Stimulated activated CD4-positive, alpha-beta T cell treated with anti-CD3 and anti-CD28 coated beads, Interleukin-15, amount 100 ng/mL, for 48 hours (primary cell): ENCODE results near the gene KLHL6.

Source experiments
- DNase-seq, 2 donors: peaks; one replicate each; pipeline ENCODE4 v3.0.0-alpha.2; 2020; ENCODE audit warnings: low read depth in 2 of 2

KLHL6 gene

DNA sequence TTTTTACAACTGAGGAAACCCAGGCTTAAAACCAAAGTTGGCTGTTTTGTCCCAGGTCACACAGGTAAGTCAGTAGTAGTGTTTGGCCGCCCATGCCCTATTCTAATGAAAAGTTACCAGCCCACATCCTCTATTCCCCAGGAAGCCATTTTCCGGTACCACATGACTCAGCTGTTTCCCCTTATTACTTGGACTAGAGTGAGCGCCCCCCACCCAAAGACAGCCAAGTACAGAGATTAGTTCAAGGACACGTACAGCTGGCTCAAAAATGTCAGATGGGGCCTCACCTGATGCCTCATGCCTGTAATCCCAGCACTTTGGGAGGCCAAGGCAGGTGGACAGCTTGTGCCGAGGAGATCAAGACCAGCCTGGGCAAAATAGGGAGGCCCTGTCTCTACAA is 8.5 kb upstream of the KLHL6 start:
- DNase-seq: no peak

DNA sequence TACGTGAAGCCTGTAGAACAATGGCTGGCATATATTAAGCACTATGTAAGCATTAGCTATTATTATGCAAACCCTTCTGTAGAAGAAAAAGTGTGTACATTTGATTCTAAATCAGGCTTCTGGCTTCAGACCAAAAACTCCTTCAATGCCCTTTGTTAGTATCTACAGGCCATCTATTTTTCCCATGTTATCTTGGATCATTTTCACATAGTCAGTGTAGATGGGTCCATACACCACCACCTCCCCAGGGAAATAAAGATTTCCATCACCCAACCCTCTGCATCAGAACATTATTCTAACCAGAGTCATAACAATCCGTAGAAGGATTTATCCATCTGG is 8.0 kb upstream of the KLHL6 start:
- no peak for DNase-seq

DNA sequence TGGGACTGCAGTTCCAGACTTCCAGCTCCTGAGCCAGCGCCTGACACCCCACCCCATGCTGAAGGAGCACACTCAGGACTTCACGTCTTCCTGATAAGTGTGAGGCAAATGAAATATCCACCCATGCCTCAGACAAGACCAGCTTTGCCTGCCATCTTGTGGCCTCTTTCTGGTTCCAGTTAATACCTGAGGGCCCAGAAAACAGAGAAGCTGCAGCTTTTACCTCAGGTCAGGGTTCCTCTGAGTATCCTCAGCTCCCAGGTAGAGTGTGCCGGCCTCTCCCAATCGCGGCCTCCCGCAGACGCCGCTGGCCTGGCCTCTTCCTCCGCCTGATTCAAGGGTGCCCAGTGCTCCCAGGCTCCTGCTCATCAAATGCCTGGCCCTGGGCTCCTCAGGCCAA is 5.1 kb upstream of the KLHL6 start:
- DNase-seq: no peak

DNA sequence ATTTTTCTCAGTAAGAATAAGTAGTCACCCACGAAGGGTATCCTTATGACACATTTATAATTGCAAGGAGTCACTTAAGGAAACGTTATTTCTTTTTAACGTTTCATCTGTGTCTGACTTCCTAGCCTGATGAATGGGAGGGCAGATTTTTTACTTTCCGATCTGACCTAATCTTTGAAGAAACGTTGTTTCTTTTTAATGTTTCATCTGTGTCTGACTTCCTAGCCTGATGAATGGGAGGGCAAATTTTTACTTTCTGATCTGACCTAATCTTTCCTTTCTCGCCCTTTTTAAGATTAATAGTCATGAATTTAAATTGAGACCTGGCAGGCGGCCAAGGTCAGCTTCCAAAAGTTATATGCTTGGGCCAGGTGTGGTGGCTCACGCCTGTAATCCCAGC is 3.0 kb upstream of the KLHL6 start:
- DNase-seq: no peak

DNA sequence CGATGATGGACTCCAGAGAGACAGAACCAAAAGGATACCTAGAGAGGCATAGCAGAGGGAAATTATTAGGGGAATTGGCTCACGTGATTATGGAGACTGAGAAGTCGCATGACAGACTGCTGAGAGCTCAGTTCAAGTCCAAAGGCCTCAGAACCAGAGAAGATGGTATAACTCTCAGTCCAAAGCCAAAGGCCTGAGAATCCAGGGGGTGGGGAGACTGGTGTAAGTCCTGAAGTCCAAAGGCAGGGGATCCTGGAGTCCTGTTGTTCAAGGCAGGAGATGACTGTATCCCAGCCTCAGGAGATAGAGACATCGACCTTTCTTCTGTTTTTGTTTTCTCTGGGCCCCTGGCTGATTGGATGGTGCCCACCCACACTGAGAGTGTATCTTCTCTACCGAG is 1.2 kb upstream of the KLHL6 start:
- DNase-seq: no peak

DNA sequence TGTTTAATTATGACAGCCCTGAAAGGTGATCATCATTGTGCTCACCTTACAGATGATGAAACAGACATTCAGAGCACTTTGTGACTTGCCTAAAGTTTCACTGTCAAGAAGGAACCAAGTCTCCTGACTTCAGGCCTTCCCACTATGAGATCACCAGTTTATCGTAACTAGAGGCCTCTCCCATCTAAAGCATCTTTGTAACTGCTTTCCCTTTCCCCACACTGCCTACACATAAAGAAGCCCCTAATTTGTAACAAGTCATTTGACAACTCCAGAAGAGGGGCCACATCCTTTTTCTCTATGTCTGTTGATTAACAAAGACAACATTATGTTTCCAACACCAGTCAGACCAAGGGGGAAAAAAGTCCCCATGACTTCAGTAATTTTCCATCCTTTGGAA is 1.1 kb downstream of the KLHL6 start:
- DNase-seq: no peak

DNA sequence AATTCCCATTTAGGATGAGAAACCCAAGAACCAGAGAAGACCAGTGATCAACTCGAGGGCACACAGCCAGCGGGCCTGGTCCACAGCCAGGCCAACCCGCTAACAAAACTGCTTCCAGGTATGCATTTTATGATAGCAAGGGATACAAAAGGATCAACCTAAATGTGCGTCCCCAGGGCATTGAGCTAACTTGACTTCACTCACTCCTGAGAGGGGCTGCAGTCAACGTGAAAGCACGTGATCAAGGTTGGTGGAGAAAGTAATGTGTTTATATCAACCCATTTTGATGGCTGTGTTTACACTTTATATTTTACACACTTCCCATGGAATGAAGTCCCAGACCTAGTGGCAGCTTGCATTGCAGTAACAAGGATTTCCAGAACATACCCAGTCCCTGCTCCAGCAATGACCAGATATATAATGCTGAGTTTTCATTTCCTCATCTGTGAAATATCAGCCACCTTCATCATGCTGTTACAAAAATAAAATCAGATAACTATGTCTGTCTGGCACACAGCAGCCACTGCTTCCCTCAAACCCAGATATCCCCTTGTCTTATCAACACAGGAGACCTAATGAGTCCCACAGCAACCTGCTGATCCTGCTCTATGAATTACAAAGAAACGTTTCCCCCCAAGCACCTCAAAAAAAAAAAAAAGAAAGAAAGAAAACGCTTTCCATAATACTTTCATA is 2.0 kb downstream of the KLHL6 start:
- DNase-seq: no peak

DNA sequence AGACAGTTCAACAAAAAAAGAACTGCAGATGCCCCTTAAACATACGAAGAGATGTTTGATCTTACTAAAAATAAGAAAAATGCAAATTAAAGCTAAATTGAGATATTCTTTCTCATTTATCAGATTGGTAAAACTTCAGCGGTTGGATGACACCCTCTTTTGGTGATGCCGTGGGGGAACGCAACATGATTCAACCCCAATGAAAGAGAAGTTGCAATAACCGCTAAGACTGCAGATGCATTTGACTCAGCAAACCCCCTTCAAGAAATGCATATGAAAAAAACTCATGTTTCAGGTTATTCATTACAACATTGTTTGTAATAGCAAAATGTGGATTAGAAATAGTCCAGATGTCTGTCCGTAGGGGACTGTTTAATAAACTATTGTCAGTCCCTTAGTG is 3.6 kb downstream of the KLHL6 start:
- DNase-seq: peak; percentile 30 to 48

DNA sequence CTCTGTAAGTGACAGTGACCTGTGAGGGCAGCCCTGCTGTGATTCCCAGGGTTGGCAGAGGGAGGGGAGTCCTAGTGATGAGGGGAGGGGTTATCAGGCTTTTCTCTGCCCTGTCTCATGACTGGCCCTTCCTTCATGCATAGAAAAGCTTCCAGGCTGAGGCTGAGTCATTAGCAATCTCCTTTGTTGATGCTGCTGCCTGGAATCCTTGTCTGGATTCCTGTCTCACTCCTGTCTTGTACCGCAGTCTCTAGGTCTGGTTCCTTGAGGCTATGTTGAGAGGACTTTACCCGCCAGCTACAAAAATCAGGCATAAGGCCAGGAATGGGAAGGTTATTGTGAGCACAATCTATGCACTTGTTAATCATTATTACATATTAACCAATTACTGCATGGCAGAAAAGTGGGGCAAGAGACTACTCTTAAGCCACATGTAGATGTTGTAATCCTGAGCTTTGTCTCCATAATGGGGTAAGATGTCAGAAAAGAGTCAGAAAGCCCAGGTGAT is 7.2 kb downstream of the KLHL6 start:
- no peak for DNase-seq

DNA sequence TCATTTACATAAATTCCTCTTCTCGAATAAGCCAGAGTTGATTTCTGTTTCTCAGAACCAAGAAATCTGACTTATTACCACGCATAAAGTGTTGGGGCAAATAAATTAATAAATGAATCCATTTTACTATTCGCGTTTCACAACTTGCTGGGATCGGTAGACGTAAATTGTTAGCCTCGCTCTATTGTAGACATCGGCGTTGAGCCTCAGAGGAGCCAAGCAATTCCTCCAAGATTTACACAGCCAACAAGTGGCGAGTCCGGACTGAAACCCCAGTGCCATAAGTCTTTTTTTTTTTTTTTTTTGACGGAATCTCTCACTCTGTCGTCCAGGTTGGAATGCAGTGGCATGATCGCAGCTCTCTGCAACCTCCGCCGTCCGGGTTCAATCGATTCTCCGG is 8.9 kb downstream of the KLHL6 start:
- no peak for DNase-seq

DNA sequence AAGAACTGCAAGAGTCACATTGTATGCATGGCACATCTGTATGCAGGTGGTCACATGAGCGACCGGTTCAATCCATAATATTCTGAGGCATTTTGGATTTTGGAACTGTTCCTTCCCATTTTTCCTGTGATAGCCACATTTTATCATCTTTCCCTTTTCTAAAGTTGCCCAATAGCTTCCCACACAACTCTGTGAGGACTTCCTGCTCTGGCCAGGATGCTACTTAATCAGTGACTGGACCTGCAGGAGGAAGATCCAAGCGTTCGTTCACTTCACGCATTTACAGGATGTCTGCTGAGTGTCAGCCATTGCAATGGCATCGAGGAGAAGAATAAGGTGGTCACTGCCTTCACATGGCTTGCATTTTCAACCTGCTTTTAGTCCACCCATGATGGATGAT is 9.8 kb downstream of the KLHL6 start:
- DNase-seq: no peak

DNA sequence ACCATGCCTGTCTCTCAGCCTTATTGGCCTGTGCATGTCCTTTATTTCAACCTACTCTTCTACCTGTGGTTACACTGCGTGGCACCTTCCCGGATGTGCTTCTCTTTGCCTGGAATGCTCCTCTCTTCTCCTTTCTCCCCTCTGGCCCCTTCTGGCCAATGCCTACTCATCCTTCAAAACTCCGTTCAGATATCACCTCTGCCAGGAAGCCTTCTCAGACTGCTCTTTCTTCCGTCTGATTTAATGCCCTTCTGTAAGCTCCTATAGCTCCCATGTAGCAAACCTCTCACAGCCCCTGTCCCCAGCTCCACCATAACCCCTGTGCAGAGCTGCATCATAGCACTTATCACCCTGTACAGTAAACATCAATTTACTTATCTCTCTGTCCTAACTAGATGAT is 13.2 kb downstream of the KLHL6 start:
- no peak for DNase-seq

DNA sequence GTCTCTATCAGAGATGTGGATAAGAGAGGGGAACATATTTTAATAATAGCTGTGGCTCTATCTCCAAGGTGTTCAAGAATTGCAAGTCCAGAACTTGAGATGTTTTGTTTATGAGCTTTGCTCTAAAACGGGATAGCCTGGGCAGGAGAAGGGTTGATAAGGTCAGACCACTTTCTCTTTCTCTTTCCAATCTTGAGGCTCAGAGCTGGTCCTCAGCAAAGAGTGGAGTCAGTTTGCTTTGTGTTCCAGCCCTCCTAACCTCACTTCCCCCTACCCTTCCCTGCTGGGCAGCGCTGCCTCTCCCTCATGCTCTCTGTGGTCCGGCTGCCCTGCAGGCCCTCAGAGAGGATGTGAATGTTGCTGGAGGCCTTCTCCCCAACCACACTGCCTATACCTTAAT is 13.8 kb downstream of the KLHL6 start:
- no peak for DNase-seq

DNA sequence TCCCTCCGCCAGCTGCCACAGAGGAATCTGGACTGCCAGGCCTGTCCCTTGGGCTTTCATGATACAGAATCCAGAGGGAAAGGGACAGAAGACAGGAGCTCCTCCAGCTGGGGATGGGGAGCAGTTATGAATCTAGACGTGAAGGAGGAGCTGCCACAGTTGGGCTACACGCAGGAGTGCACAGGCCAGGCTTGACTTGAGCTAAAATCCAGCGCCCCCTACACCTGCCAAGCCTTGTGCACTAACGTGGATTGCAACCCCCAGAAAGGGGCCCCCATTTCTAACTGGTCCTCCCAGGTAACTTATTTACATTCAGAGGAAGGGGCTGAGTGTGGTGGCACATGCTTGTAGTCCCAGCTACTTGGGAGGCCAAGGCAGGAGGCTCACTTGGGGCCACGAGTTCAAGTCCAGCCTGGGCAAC is 14.3 kb downstream of the KLHL6 start:
- DNase-seq: no peak

DNA sequence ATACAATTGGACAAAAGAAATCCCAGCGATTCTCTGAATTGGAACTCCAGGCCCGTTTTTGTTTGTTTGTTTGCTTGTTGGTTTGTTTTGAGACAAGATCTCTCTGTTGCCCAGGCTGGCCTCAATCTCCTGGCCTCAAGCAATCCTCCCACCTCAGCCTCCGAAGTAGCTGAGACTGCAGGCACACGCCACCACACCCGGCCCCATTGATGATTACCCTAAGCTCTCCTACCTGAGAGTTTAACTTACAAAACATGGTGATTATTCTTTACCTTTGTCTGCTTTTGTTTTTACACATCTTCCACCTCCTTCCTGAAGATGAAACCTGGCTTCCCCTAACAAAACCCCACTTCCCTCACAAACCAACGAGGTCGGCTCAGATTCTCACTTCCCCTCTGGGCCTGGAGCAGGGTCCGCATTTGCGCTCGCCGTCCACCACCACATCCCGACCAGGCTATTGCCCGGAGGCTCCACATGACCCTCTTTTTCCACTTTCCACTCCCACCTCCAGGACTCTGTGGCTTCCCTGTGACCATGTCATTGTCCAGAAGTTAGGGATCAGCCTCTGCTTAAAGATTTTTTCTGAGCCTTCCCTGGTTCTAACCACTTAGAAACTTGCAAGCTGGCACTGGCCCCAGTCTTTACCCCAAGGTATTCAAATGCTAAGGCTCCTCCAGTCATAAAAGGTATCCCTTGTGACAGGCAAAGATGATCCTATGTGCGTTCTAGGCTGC is 14.8 kb downstream of the KLHL6 start:
- DNase-seq: no peak

DNA sequence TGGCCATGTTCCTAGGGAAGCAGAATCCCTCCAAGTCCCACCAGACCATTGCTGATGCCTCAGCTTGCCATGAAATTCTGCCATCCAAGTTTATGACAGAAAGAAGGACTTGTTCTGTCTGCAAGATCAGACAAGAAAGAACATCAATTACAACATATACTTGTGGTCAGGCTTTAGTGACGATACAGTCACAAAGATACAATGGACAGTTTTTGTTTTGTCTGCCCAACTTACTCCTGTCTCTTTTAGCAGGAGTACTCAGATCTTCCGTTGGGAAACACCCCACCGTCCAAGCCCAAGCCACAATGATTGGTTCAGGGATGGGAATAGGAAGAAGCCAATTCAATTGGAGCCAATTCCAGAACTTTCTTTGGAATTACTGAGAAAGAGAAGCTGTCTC is 15.7 kb downstream of the KLHL6 start:
- DNase-seq: no peak

DNA sequence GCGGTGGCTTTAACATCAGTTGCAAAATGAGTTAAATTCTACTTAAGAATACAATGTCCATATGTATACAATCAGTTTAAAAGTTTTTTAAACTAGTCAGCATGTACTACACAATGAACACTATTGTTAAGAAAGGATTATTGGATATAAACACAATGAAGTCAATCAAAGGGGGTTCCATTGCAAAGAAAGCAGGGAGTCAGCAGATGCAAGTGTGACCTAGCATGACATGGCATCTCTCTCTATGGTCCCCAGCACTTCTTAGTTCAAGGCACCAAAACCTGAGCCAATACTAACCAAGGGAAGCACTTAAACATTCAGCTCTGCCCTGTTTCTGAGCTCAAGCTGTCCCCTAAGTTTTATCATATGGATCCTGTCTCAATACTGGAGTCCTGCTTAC is 17.0 kb downstream of the KLHL6 start:
- DNase-seq: no peak

DNA sequence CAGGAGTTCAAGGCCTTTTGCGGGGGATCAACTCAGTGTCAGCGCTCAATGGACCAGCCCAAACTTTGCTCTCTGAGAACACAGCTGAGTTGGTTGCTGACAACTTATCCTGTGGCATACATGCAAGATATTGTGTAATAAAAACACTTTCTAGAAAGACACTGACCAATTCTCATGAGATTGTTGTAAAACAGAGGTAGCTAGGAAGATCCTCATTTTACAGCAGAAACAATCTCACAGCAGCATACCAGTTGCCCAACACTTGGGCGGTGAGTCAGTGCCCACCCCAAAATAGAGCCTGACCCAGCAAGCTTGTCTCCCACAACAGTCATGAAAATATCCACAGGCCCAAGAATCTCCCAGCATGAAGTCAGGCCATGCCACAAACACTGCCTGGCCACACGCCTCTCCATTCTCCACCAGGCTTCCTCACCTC is 18.2 kb downstream of the KLHL6 start:
- DNase-seq: no peak

DNA sequence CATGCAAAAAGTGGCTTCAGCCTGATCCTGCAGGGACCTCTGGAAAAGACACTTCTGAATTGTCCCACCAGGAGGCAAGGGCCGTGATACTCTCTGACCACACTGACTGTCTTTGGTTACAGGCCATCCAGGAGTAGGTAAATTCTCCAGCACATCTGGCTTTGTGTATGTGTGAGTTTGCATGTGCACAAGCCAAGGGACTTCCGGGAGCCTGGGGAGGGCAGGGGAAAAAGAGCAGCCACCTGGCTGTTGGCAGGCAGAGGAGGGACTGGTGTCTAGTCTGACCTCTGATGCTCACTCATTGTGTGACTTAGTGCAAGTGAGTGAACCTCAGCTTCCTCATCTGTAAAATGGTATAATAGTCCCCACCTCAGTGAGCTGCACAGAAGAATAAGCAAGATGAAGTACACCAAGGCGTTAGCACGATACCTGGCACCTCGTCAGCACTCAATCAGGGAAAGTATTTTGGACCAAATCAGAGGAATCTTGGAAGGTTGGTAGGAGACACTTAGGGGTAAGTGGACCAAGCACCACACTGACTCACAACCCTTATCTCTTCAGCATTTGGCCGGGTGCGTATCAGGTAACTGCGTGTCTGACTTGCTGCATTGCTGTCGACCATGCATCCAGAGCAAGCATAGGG is 19.1 kb downstream of the KLHL6 start:
- DNase-seq: no peak

DNA sequence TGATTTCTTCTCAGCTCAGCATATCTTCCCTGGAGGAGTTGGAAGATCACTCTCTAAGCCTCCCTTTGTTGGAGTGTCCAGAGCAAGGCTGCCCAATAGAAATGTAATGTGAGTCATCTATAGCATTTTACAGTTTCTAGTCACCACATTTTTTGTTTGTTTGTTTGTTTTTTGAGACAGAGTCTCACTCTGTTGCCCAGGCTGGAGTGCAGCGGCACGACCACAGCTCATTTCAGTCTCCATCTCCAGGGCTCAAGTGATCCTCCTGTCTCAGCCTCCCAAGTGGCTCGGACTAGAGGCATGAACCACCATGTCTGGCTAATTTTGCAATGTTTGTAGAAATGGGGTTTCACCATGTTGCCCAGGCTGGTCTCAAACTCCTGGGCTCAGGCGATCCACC is 21.3 kb downstream of the KLHL6 start:
- DNase-seq: no peak

DNA sequence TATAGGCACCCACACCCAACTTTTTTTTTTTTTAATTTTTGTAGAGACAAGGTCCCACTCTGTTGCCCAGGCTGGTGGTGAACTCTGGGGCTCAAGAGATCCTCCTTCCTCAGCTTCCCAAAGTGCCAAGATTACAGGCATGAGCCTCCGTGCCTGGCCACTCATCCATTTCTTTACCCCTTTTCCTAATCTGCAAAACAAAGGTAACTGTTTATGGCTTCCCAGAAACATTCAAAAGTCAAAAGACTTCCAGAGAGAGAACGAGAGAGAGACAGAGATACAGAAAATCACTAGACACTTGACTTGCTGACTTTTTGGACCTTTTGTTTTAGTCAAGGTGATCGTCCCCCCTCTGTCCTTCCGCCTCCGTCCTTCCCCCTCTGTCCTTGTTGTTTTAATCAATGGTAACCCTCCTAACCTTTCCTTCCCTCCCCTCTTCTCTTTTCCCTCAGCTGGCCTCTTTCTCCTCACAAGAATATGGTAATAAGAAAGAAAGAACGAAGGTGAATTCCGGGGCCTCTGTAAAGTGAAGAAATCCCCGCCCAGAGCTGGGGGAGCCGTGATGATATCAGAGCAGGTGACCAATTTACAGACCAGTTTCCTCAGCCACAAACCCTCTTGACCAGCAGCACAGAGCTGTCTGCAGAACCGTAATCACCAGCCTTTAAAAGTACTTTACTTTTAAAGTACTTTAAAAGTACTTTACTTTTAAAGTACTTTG is 21.9 kb downstream of the KLHL6 start:
- DNase-seq: no peak

DNA sequence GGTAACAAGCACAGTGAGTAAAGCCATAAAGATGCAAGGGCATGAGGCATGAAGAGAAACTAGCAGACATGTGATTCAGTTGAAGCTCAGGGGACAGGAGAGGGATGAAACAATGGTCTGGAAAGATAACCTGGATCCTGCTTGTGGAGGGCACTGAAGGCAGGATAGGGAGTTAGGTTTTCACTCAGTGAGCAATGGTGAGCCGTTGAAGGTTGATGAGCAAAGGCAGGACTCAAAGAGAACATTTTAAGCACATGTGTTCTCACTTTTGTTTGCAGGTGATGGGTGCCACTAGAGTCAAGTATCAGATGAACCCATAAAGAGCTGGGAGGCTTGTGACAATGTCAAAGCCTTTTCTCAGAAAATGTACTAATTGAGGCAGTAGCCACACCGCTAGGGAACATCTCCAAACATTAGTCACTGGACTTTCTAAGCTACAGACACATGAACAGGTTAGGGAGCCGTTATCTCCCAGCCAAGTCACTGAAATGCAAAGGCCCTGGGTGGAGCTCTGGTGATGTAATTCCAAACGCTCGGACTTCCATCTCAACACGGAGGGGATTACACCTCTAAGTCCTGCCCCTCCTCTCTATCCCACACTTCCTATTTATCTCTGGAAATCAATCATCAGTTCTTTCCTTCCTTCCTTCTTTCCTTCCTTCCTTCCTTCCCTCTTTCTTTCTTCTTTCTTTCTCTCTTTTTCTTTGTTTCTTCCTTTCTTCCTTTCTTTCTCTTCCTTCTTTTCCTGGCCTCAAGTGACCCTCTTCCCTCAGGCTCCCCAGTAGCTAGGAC is 22.7 kb downstream of the KLHL6 start:
- no peak for DNase-seq
